Muscle layer of colon (tissue), 2 donors: ENCODE data around the gene FOXL3.

Experiments
- H3K27ac ChIP-seq: one replicate; pipeline ENCODE4 v1.7.0; 2013; ENCODE audit warnings: low read depth, mild to moderate bottlenecking, low read length, moderate library complexity
- H3K27me3 ChIP-seq, 2 donors: one replicate each; pipeline ENCODE4 v1.7.0; 2013; ENCODE audit warnings: low read length in 2 of 2, mild to moderate bottlenecking in 2 of 2; ENCODE audit not compliant: insufficient read depth in 2 of 2, control insufficient read depth in 1 of 2
- H3K36me3 ChIP-seq: one replicate; pipeline ENCODE4 v1.7.0; 2013; ENCODE audit warnings: mild to moderate bottlenecking, low read length; ENCODE audit not compliant: insufficient read depth
- H3K4me1 ChIP-seq: one replicate; pipeline ENCODE4 v1.7.0; 2013; ENCODE audit warnings: mild to moderate bottlenecking, low read length; ENCODE audit not compliant: insufficient read depth
- H3K4me3 ChIP-seq, 2 donors: one replicate each; pipeline ENCODE4 v1.7.0; 2013; ENCODE audit warnings: low read length in 2 of 2, low read depth in 1 of 2, mild to moderate bottlenecking in 1 of 2, moderate library complexity in 1 of 2
- H3K9ac ChIP-seq: one replicate; pipeline ENCODE4 v1.7.0; 2013; ENCODE audit warnings: low read length
- H3K9me3 ChIP-seq: one replicate; pipeline ENCODE4 v1.7.0; 2013; ENCODE audit warnings: mild to moderate bottlenecking, low read length
- donor health status: abdominal sarcoma.
- donor health status: Adenocarcinoma of cecum.

The FOXL3 gene

GRCh38 chr7:339696-340095, 49.7 kb downstream of the FOXL3 start:
- no peaks in the 10 kb centered on the region for H3K27me3 ChIP-seq
- no peaks in the 10 kb centered on the region for H3K4me1 ChIP-seq
- H3K27ac ChIP-seq: no peak overlapping the region
- H3K36me3 ChIP-seq: no peaks in the 10 kb centered on the region
- no peak overlapping the region for H3K4me3 ChIP-seq
- no peak overlapping the region for H3K9ac ChIP-seq
- H3K9me3 ChIP-seq: no peaks in the 10 kb centered on the region

GRCh38 chr7:340200-340937, 50.4 kb downstream of the FOXL3 start:
- Histone ChIP-seq H3K4me1 (no peaks in the 10 kb centered on the region), H3K36me3 (no peaks in the 10 kb centered on the region), H3K4me3 (no peak overlapping the region), H3K9me3 (no peaks in the 10 kb centered on the region), H3K9ac (no peak overlapping the region), H3K27me3 (no peaks in the 10 kb centered on the region), H3K27ac (no peak overlapping the region)
